Measurements from ENCODE around the gene ZNF830. TPM values are rescaled to one million over a fixed set of nuclear protein-coding genes. Genes with fewer than 3 reads are reported as not detected.

Gene ZNF830
- total and polyA plus RNA-seq, 2 of the 13 experiments (the other 11 are each of a cell fraction or from before 2014, with no cell fraction given), result 6.1 to 19.0 TPM

DNA sequence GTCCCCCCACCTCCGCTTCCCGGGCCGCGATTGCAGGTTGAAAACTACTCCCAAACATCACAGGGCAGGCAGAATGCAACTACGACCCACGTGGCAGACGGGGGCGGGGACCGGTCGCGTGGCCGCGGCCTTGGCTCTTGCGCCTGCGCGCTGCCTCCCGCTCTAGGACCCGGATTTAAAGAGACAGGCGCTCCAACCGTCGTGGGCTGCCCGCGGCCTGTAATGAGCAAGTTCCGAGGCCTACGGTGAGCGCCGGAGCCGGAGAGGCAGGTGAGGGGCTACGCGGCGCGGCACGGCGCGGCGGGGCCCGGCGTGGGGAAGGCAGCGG lies 19.0 kb downstream of the ZNF830 start, which contains the start of gene LIG3 (continued):
- 0 out of 2 replicates have a peak, but pooled peaks have one; percentile 18 for TF ChIP-seq ZNF451 (CRISPR knock-in tag; IDR thresholded peaks at IDR 0.05)
- TF ChIP-seq STAT5B (CRISPR knock-in tag; IDR thresholded peaks at IDR 0.05), result no peak
- TF ChIP-seq ZNF598 (CRISPR knock-in tag; IDR thresholded peaks at IDR 0.05; ENCODE audit: borderline replicate concordance), result no peak
- no peak for TF ChIP-seq SAFB2 (CRISPR knock-in tag; IDR thresholded peaks at IDR 0.05; ENCODE audit: borderline replicate concordance, low read depth)
- no peak for TF ChIP-seq REPIN1 (CRISPR knock-in tag; IDR thresholded peaks at IDR 0.05; ENCODE audit: borderline replicate concordance, low read depth)
- no peak for TF ChIP-seq DR1 (CRISPR knock-in tag; IDR thresholded peaks at IDR 0.05)
- TF ChIP-seq ZNF557 (CRISPR knock-in tag; IDR thresholded peaks at IDR 0.05), result no peak; the same call in 1 of the 2 replicates
- TF ChIP-seq KAT2B (IDR thresholded peaks at IDR 0.05; ENCODE audit: borderline replicate concordance, low read depth, low read length), result no peak
- TF ChIP-seq LRRFIP1 (CRISPR knock-in tag; conservative IDR thresholded peaks at IDR 0.05), result no peak
- TF ChIP-seq, protein P1, sequence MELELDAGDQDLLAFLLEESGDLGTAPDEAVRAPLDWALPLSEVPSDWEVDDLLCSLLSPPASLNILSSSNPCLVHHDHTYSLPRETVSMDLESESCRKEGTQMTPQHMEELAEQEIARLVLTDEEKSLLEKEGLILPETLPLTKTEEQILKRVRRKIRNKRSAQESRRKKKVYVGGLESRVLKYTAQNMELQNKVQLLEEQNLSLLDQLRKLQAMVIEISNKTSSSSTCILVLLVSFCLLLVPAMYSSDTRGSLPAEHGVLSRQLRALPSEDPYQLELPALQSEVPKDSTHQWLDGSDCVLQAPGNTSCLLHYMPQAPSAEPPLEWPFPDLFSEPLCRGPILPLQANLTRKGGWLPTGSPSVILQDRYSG (CRISPR knock-in tag; IDR thresholded peaks at IDR 0.05), result 0 out of 2 replicates have a peak, but pooled peaks have one; percentile 20
- peak; percentile 62; the same call in 1 of the 2 replicates for TF ChIP-seq ZMYM4 (CRISPR knock-in tag; IDR thresholded peaks at IDR 0.05)
- TF ChIP-seq IKZF4 (CRISPR knock-in tag; IDR thresholded peaks at IDR 0.05; ENCODE audit: borderline replicate concordance, low read depth, not compliant biosample characterization), result peak; percentile 56
- no peak for TF ChIP-seq MED8 (CRISPR knock-in tag; IDR thresholded peaks at IDR 0.05; ENCODE audit: insufficient replicate concordance)
- peak; percentile 79 for TF ChIP-seq ARID4A (CRISPR knock-in tag; IDR thresholded peaks at IDR 0.05; ENCODE audit: borderline replicate concordance)
- TF ChIP-seq ZNF605 (CRISPR knock-in tag; IDR thresholded peaks at IDR 0.05), result no peak
- 0 out of 2 replicates have a peak, but pooled peaks have one; percentile 59 for TF ChIP-seq RXRA (CRISPR knock-in tag; IDR thresholded peaks at IDR 0.05)
- TF ChIP-seq PHF21A (CRISPR knock-in tag; IDR thresholded peaks at IDR 0.05), result 0 out of 2 replicates have a peak, but pooled peaks have one; percentile 7
- TF ChIP-seq ZKSCAN5 (CRISPR knock-in tag; IDR thresholded peaks at IDR 0.05), result no peak
- no peak; the same call in 1 of the 2 replicates for TF ChIP-seq GFI1 (CRISPR knock-in tag; IDR thresholded peaks at IDR 0.05; ENCODE audit: borderline replicate concordance)
- TF ChIP-seq U2AF1 (optimal IDR thresholded peaks at IDR 0.05; ENCODE audit: low read depth, low read length), result no peak
- no peak for TF ChIP-seq ZNF224 (CRISPR knock-in tag; IDR thresholded peaks at IDR 0.05)
- TF ChIP-seq RBFOX2 (IDR thresholded peaks at IDR 0.05; ENCODE audit: low read depth, low read length), result no peak; the same call in 1 of the 2 replicates
- TF ChIP-seq PBX2 (CRISPR knock-in tag; IDR thresholded peaks at IDR 0.05), result no peak
